Activated T-helper 9 cell treated with anti-CD3 and anti-CD28 coated beads, Interleukin-2, amount 50 U/mL, for 16 hours (primary cell): Measurements from ENCODE around the gene ITGBL1.

Experiments
- DNase-seq: peaks from one replicate; pipeline ENCODE4 v3.0.0-alpha.2; 2020; ENCODE audit warnings: low read depth

ITGBL1 gene

GRCh38 chr13:101755228-101755887 is 302.9 kb downstream of the ITGBL1 start:
- DNase-seq: no peak

DNA sequence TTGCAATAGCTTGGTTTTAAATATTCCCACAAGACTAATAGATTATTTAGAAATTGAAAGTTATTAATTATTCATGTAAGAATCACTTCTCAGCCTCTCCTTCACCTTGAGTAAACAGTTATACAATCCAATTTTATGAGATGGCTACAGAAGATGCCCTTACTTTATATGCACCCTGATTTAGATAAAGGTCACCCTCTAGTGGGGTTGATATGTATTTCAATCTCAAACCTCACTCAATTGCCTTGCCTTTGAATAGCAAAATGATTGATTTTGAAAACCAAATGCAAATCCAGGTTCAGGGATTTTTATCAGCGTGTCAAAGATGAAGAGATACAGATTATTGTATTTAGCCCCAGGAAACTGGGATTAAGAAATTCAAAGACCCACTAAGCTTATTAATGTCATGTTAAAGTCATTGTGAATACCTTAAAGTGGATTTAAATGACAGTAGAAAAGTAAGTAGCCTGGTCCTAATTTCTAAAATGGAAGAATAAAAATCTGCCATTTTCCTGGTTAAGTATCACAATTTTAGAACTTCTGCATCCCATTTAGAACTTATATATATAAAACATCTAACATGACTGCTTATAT is 305.1 kb downstream of the ITGBL1 start:
- no peak for DNase-seq

DNA sequence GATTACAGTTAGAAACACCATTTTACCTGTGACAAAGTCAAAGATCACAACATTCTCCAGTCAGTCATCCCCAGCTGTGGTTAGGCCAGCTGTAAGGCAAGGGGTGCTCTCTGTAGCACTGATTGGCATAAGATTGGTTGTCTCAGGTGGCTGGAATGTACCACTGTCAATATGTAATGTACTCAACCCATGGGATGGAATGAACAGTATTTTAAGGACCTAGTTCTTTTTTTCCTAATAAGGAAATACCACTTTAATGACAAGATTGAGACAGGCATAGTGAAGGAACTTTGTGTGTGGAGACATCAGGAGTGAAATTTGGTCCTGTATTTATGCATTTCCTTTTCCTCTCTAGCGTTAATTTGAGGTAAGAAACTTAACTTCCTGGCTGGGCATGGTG is 310.7 kb downstream of the ITGBL1 start:
- no peak for DNase-seq
